ENCODE results near the gene CHCHD3.
"Not testable (repeated sequence)": the region's sequence is repeated elsewhere in the genome, so short reads cannot be mapped to it uniquely, and the experiment has no call there.

CHCHD3 gene

DNA sequence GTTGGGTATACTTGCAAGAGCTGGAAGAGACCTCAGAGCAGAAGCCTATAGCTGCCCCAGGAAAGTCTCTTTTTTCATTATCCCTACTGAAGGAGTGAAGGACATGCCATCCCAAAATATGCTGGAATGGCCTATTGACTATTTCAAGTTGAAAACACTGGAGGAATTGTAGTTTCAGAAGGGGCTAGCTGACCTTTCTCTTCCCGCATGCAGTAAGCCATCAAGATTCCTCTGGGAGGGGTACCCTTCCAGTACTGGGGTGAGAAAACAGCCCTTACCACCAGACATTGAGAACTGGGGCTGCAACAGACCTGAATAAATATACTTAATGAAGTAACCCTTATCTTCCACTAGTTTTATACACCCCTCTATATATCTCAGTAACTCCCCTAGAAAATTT, 41.7 kb downstream of the CHCHD3 start:
- DNase-seq (ENCODE audit: low read depth), result no peak
- TF ChIP-seq, protein P1, sequence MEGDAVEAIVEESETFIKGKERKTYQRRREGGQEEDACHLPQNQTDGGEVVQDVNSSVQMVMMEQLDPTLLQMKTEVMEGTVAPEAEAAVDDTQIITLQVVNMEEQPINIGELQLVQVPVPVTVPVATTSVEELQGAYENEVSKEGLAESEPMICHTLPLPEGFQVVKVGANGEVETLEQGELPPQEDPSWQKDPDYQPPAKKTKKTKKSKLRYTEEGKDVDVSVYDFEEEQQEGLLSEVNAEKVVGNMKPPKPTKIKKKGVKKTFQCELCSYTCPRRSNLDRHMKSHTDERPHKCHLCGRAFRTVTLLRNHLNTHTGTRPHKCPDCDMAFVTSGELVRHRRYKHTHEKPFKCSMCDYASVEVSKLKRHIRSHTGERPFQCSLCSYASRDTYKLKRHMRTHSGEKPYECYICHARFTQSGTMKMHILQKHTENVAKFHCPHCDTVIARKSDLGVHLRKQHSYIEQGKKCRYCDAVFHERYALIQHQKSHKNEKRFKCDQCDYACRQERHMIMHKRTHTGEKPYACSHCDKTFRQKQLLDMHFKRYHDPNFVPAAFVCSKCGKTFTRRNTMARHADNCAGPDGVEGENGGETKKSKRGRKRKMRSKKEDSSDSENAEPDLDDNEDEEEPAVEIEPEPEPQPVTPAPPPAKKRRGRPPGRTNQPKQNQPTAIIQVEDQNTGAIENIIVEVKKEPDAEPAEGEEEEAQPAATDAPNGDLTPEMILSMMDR (IDR thresholded peaks at IDR 0.05; ENCODE audit: insufficient read depth, low read depth, low read length, missing control alignments), result no peak
- no peak overlapping the region for H3K4me3 ChIP-seq (ENCODE audit: low read depth, low read length)

DNA sequence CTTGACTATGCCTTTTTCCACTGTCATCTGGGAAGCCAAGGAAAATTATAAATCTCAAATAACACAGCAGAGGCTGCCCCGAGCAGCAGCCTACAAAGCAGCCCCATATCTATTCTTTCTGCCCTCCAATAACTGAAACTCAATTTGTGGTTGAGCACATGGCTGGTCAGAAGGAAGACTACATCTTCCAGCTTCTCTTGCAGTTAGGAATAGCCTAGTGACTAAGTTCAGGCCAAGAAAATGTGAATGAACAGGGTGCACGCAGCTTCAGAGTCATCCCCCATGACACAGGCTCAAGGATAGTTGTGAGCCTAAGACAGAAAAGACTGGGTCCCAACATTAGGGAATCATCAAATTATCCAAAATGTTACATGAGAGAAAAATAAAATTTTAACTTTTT, 42.3 kb downstream of the CHCHD3 start:
- no peak overlapping the region for H3K4me3 ChIP-seq (ENCODE audit: low read depth, low read length)
- TF ChIP-seq, protein P1 (IDR thresholded peaks at IDR 0.05; ENCODE audit: insufficient read depth, low read depth, low read length, missing control alignments), result no peak
- no peak for DNase-seq (ENCODE audit: low read depth)

DNA sequence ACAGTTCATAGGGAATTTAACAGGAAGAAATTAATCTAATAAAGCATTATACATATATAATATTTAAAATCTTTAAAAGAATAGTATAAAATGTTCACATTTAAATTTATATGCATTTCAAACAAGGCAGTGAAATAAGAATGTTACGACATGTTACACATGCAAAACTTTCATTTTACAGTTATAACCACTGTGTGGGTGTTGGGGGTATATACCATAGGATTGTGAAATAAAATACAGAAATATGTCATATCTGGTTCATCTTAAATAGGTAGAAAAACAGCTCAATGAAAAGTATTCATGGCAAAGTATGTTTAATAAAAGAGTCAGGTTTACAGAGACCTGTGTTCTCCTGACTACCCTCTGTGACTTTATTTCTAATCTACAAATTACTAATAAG, 45.6 kb downstream of the CHCHD3 start:
- DNase-seq (ENCODE audit: low read depth), result no peak
- TF ChIP-seq, protein P1 (IDR thresholded peaks at IDR 0.05; ENCODE audit: insufficient read depth, low read depth, low read length, missing control alignments), result no peak
- no peak overlapping the region for H3K4me3 ChIP-seq (ENCODE audit: low read depth, low read length)

DNA sequence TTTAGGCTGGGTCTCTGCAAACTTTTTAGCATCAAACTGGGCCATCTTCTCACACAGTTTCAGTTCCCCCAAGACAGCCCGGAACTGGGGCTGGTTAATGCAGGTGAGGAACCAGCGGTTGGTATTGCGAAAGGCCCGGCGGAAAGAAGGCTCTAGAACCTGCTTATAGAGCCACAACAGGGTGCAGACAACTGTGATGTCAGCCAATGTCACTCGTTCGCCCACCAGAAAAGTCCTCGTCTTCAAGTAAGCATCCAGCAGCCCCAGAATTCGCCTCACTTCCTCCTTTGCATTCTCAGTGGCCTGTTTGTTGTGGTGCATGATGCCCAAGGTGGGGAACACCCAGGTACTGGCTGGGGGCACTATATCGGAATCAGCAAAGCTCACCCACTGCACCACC, 46.6 kb downstream of the CHCHD3 start:
- DNase-seq (ENCODE audit: low read depth), result peak; percentile 75
- H3K4me3 ChIP-seq (ENCODE audit: low read depth, low read length), result not testable (repeated sequence)

DNA sequence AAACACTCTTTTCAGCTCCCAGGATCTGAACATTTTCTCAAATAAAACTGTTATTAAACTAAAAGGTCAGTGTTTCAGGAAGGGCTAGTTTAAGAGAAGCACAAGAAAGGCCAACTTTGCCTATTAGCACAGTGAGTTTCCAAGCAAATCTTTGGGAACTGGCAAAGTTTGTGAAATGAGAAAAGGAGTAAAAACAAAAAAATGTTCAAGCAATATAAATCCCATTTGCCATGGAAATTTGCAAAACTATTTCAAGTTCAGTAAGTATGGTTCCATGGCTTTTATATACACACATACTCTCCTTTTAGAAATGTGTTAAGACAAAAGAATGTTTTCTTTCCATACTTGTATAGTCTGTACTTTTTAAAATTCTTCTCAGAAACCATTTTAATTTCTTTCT, 51.5 kb downstream of the CHCHD3 start:
- H3K4me3 ChIP-seq (ENCODE audit: low read depth, low read length), result no peak overlapping the region
- no peak for DNase-seq (ENCODE audit: low read depth)
- TF ChIP-seq, protein P1 (IDR thresholded peaks at IDR 0.05; ENCODE audit: insufficient read depth, low read depth, low read length, missing control alignments), result no peak

DNA sequence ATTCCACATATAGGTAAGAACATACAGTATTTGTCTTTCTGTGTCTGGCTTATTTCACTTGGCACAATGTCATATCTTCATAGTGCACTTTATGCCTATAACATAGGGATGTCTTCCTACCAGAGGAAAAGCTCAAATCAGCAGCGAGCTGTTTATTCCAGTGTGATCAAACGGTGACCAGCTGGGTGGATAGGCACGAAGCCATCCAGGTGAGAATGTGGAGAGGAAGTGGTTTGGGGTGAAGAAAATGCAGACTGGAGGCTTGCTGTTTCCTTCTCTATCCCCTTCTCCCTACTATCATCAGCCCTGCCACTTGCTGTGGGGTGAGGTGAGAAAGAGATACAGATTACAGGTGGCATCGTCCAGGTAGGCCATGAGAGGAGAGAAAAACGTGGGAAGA, 52.4 kb downstream of the CHCHD3 start:
- TF ChIP-seq, protein P1 (IDR thresholded peaks at IDR 0.05; ENCODE audit: insufficient read depth, low read depth, low read length, missing control alignments), result no peak
- no peak overlapping the region for H3K4me3 ChIP-seq (ENCODE audit: low read depth, low read length)
- no peak for DNase-seq (ENCODE audit: low read depth)

GRCh38 chr7:133027397-133027796, 54.5 kb downstream of the CHCHD3 start:
- H3K4me3 ChIP-seq (ENCODE audit: low read depth, low read length), result no peak overlapping the region
- TF ChIP-seq, protein P1 (IDR thresholded peaks at IDR 0.05; ENCODE audit: insufficient read depth, low read depth, low read length, missing control alignments), result no peak
- no peak for DNase-seq (ENCODE audit: low read depth)
